Dermis blood vessel endothelial cell (primary cell): ENCODE results near the gene FLT3. TPM values are rescaled to one million over a fixed set of nuclear protein-coding genes. Genes with fewer than 3 reads are reported as not detected.
A peak's percentile ranks its signal among the peaks of the same experiment; 100 is the strongest.
"Not testable (repeated sequence)": the region's sequence is repeated elsewhere in the genome, so short reads cannot be mapped to it uniquely, and the experiment has no call there.

Source experiments
- DNase-seq: peaks from one replicate; pipeline ENCODE4 v3.0.0; 2010
- total RNA-seq: library from RNA; depleted of rRNA; stranded (reverse); fragments of >200 nt; gene quantifications from 2 replicates; pipeline ENCODE4 v1.2.3, GENCODE V29; 2014

Gene FLT3
- total RNA-seq, 1 donor from 2014 or later: not detected

DNA sequence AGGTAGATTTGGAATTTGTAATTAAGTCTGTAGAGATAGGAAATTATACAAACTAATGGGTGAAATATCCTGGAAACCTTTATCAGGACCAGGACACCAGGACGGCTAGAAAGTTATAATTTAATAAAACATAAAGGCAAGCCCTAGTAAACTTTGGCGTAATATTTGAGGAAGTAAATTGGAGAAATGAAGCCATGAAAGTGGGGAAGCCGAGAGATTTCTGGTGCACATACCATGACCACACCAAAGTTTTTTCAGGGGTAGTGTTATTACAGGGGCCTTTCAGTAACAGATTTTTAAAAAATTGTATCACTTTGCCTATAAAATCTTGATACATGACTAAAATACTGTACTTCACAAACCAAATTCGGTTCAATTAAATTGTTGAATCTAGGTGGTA, 57.2 kb downstream of the FLT3 start:
- no peak for DNase-seq

DNA sequence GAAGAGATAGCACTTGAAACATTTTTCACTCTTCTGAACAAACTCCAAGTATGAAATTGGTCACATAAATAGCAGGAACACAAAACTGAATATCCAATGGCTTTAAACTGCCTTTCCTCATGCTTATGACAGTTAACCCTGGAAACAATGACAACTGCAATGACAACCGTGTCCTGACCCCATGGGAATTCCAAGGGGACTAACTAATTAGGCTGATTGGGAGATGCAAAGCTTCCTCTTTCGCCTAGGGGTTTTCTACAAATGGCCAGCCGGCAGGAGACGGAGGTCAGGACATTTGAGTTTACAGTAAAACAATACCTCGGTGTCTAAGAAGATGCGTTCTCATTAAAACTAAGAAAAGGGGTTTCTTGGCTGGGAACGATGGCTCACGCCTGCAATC, 58.9 kb downstream of the FLT3 start:
- no peak for DNase-seq

DNA sequence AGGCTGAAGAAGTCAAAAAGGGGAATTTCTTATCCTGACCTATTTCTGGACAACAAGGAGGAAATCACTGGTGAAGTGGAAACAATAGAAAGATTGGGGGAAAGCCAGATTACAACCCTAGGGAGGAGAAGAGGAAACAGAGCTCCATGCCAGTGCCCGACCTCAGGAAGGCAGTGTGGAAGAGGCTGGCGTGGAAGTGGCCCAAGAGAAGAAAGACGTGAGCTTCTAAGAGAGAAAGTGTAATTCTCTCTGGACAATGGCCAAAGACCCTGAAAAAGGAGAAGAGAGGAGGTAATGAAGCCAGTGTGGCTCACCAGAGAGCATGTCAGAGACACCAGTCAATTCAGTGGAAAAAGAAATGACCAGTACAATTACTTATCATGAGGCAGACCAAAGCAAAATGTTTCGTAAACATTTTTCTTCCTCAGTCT, 59.3 kb downstream of the FLT3 start:
- DNase-seq: peak; percentile 50

DNA sequence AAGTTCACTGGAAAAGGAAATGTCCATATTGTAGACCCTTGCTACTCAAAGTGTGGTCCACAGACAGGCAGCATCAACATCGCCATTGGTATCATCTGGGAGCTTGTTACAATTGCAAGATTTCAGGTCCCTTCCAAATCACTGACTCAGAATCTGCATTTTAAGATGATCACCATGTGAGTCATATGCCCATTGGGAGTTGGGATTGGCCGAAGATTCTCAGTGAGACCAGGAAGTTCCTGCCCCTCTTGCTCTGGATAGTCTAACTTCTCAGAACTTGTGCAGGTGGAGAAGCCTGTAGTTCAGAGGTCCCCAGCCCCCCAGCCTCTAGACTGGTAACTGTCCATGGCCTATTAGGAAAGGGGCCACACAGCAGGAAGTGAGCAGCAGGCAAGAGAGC, 63.0 kb downstream of the FLT3 start:
- no peak for DNase-seq

DNA sequence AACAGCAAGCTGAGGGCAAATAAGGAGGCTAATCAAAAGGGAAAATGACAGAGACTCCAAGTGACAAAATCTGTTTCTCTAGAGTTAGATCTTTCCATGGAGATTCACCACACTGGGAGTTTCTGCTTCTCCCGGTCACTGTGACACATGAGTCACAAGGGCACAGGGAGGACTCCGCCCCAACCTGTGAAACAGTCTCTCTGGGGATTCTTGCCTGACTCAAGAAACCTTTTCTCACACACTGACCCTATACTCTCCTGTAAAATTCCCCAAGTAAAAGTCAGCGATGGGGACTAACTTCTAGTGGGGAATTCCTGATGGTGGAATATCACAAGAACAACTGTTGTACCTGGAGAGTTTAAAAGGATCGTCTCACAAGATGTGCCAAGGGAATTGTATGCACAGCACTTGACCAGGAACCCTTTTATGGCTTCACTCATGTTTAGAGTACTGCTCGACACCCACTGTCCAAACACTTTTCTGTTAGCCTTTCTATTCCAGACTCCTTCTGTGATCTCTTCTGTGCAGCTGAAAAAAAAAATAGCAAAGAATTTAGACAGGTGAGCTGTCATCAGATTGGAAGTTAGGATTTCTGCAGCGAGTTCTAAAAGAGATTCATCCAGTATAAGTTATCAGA, 65.1 kb downstream of the FLT3 start:
- no peak for DNase-seq

DNA sequence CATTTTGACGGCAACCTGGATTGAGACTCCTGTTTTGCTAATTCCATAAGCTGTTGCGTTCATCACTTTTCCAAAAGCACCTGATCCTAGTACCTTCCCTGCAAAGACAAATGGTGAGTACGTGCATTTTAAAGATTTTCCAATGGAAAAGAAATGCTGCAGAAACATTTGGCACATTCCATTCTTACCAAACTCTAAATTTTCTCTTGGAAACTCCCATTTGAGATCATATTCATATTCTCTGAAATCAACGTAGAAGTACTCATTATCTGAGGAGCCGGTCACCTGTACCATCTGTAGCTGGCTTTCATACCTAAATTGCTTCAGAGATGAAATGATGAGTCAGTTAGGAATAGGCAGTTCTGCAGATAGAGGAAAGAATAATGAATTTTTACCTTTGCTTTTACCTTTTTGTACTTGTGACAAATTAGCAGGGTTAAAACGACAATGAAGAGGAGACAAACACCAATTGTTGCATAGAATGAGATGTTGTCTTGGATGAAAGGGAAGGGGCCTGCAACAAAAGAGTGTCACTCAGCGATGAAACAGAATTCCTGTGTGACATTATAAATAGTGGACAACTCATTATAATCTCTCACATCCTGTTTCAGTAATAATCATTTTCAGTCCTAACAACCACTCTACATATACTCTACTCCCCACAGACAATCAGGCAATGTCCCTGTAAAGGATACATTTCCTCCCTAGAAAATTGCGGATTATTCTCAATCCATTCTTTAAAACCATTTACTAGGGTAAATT, 66.3 kb downstream of the FLT3 start:
- DNase-seq: no peak

DNA sequence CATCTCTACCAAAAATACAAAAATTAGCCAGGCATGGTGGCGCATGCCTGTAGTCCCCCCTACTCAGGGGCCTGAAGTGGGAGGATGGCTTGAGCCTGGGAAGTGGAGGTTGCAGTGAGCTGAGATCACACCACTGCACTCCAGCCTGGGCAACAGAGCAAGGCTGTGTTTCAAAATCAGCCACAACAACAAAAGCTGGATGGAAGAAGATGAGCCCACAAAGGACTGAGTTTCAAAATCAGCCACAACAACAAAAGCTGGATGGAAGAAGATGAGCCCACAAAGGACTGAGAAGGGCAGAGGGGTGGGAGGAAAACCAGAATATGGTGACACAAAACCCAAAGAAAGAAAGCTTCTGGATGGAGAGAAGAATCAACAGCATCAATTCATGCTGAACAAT, 67.9 kb downstream of the FLT3 start:
- DNase-seq: not testable (repeated sequence)

DNA sequence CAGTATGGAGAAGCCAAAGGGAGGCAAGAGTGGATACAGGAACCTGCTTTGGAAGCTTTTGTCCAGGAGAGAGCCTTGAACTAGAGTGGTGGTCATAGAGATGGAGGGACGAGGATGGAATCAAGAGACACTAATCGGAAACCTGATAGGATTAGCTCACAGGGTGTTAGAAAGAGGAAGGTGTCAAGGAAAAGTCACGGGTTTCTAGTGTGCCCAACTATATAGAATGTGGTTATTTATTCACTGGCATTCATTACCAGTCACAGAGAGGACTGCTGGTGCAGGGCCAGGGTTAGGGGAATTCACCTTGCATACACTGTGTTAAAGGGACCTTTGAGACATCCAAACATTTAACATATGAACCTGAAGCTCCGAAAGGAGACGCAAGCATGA, 68.5 kb downstream of the FLT3 start:
- no peak for DNase-seq

DNA sequence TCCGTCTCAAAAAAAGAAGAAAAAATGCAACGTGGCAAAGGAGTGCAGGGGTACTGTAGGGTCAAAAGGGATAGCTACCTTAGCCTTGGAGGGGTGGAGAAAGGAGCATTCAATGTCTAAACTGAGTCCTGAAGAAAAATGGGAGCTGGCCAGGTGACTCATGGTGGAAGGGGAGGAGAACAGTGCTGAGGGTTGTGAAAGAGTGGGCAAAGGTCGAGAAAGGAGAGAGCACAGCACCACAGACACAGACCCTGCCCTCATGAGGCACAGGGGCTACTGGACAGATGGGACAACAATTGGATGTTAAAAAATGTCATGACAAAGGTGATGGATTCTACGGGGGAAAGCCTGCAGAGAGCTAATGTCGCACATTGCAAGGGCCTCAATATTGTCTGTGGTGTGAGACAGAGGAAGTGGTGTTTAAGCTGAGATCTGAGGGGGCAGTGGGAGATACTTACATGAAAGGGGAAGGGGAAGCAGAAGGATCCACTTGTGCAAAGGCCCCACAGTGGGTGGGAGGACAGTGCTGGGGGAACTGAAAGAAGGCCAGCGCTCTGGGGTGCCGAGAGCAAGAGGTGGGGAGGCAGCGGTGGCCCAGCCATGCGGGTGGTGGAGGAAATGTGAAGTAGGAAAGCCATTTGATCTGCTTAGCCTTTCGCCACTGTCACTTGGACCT, 69.0 kb downstream of the FLT3 start:
- no peak for DNase-seq

DNA sequence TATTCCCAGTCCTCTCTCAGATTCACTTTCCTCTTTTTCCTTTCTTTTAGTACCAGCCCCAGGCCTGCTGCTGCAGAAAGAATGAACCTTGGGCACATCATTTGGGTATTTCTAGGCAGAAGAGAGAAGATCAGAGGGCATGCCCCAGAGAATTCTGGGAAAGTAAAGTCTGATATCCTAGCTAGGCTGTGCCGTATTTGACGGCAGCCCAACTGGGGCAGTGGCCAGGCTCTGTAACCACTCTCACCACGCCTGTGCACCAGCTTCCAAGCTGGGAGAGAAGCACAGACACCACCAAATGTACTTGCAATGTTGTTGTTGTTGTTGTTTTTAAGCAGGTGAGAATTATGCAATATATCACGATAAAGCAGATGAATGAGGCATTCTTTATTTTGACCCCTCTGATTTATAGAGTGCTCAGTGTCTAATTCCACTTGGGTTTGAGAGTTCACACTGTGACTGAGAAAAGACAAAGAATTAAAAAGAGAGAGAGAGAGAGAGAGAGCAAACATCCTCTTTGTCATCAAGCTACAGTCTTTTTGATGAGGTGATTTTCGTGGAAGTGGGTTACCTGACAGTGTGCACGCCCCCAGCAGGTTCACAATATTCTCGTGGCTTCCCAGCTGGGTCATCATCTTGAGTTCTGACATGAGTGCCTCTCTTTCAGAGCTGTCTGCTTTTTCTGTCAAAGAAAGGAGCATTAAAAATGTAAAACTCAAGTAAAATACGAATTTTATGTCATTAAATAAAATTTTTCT, 72.6 kb downstream of the FLT3 start:
- DNase-seq: no peak

DNA sequence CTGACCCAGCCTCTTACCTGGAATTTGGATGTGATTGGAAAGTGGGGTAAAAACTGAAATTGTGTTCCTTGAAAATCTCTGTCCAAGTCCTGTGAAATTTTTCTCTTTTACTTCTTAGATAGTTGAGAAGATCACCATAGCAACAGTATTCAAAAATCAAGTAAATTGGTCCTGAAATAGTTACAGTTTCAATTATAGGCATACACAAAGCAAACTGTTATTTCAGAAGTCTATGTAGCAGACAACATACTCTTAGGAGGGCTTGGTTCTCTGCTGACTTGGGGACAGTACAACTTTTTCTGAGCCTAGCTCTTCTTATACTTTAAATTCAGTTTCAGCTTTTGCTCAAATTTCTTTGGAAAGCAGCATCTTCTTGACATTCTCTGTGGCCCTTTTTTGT, 73.3 kb downstream of the FLT3 start:
- no peak for DNase-seq

DNA sequence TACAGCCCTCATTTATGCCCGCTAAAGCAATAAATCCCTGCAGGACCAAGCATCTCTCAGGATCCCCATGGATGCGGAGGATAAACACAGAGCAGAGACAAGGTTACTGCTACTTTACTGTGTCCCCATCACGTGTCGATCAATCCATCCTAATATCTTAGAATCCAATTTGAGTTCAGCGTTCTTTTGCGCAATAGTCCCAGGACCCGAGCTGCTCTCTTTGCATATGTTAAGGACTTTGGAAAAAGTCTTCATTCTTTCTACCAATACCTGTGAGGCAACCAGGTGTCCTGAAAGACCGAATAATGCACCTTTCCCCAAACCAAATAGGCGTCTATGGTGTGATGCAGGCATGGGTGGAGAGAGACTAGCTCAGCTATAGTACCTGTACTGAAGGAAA, 73.9 kb downstream of the FLT3 start:
- DNase-seq: no peak

DNA sequence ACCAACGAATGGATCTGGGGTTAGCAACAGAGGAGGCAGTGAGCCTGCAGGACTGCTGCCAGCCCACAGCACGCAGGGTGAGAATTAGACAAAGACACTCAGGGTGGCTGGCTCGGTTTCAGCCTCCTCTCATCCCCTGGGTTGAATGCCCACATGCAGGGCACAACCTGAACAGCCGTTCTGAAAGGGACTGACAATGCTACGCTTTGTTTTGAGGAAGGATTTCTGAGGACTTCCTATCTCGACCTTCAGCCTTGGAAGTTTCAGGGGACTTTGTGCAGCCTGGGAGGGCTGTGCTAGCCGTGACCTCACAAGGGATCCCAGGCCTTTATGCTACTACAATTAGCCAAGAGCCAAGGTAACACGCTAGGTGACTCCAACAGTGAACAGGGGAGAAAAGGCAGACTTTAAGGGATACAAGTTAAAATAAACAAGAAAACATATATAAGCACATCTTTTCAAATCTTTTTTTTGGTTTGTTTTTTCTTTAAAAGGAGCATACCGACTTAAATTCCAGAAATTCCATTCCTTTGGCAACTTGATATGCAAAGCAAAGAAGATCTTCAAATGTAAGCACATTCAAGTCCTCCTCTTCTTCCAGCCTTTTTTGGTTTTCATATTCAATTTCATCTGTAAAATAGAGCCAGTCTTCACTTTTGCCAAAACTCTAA, 77.4 kb downstream of the FLT3 start:
- DNase-seq: no peak

DNA sequence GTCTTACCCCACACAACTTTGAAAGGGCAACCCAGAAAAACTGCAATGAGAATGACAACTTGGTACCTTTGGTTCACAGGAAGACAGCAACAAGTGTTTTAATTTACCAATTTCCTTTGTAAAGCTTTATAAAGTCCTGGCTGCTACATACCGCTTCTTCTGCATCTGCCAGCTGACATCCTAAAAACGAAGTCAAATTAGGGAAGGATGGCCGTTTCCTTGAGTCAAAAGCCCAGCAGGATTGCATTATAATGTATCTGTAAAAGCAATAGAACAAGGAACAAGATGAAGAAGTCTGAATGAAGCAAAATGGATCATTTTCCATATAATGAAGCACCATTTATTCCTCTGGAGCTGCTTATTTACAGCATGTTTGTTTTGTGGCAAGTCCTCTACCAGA, 86.1 kb downstream of the FLT3 start:
- DNase-seq: no peak

DNA sequence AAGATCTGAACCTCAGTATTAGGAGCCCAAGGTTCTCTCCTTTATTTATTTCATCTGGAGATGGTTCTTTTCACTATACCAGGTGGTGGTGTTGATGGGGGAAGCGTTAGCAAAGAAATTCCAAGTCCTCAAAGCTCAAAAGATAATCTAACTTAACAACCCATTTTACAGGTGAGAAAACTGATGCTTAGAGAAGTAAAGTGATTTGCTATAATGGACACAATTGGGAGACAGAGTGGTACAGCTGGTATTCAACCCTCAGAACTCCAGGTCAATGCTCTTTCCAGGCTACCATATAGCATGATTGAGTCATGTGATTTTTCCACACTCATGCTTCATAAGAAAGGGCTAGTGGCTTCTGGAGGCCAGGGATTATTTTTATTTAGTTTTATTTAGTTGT, 86.9 kb downstream of the FLT3 start:
- no peak for DNase-seq

DNA sequence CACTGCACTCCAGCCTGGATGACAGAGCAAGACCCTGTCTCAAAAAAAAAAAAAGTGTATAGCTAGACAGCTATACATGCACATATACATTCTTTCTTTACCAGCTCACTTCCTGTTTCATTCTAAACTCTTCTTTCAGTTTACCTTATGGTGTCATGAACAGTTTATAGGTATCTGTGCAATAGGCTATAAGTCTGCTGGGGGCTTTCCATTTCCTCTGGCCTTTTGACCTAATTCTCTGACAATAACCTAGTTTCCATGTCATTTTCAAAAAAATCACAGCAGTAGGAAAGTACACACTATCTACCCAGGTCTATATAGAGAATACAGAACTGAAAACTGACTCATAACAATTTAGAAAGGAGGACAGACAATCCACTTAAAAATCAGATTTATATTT, 87.5 kb downstream of the FLT3 start:
- DNase-seq: no peak

DNA sequence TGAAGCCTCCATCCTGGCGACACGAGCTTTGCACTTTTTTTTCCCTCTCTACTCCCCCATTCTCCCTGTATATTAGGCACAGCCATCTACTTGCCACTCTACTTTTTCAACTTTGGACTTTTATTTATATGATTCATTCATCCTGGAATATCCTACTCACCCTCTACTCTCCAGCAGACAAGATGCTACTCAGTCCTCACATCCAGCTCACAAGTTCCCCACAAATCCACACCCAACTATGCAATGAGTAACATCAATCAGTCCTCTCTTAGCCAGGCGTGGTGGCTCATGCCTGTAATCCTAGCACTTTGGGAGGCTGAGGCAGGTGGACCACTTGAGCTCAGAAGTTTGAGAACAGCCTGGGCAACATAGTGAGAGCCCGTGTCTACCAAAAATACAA, 88.0 kb downstream of the FLT3 start:
- DNase-seq: no peak

DNA sequence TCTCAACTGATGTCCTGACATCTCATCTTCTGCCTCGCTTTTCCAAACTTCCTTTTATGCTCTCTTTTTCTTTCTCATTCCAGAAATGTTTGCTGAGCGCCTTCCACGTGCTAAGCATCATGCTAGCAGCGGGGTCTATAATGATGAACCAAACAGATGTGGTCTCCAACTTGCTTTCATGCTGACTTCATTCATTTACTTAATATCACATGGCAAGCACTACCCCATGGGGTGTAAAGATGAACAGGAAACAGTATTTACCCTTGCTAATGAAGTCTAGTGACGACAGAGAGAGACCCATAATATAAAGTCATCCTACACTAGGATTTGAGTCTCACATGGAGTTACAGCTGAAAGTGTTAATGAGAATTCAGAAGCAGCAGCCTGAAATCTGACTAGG, 90.3 kb downstream of the FLT3 start:
- DNase-seq: no peak

DNA sequence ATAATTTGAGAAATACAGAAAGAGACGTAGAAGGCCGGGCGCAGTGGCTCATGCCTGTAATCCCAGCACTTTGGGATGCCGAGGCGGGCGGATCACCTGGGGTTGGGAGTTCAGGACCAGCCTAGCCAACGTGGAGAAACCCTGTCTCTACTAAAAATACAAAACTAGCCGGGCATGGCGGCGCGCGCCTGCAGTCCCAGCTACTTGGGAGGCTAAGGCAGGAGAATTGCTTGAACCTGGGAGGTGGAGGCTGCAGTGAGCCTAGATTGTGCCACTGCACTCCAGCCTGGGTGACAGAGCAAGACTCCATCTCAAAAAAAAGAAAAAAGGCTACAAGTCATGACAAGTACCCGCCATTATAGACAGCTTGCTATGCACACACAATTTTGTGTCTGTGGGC, 95.4 kb downstream of the FLT3 start:
- DNase-seq: not testable (repeated sequence)

DNA sequence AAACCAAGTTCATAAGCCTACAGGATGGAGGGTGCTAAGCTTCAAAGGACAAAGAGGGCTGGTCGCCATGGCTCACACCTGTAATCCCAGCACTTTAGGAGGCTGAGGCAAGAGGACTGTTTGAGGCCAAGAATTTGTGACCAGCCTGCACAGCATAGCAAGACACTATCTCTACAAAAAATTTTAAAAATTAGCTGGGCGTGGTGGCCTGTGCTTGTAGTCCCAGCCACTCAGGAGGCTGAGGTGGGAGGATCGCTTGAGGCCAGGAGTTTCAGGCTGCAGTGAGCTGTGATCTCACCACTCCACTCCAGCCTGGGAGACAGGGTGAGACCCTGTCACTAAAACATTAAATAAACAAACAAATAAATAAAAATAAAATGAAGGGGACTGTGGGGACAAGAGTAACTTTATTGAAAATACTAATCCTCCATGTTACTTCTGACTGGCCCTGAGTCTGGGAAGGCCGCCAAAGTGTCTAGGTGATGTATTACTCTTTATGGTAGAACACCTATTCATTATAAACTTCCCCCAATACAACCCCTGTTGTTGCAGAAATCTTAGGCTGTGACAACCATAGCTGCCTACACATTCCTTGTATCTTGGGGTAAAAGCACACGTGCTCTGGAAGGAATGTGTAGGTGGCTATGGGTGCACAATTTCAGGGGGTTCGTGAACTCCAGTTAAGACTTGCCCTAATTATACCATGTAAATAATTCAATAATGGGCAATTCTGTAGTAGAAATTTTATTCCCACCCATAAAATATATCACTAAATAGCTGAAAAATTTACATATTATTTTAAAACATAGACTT, 97.3 kb downstream of the FLT3 start:
- DNase-seq: no peak

DNA sequence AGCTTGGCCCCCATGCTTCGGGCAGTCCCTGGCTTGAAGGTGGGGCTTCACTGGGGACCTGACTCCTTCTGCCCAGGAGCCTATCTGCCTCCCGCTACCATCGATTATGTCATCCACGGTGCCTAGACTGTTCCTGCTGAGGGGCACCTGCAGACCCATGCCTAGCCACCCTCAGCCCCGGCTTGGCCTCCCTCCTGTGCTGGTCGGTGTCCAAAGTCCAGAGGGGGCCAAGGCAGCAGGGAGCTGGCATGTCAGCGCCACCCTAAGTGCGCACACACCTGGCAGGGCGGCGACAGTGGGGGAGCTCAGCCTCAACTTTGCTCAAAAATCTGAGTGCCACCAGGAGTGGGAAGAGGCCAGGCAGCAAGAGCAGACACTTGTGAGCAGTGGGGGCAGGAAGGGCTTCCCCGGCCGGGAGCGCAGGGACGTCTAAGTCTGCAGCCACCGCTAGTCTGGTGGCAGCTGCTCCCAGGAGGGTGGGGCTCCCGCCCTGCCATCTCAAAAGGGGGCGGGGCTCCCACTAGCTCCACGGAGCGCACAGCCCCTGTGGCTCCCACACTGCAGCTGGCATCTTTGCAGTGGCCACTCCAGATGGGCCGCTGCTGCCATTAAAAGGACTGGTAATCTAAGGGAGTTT, 98.4 kb downstream of the FLT3 start:
- no peak for DNase-seq
